ENCODE results near the gene CLEC11A.

The CLEC11A gene

DNA sequence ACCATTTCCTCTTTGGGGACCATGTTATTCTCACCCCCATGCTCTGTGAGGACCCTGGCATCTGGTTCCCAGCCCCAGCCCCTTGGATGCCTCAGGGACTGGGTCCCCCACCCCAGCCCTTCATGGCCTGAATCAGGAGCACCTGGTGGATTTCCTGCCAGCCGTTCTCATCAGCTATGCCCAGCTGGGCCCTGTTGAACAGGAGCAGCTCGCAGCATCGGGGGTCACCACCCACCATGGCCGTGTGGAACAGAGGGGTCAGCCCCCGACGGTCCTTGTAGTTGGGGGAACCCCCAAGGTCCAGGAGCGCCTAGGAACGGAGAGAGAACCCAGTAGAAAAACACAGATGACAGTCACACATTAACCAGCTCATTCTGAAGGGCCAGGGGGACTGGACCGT is 11.4 kb upstream of the CLEC11A start:
- ChIA-PET POLR2A (no interaction called here), CTCF (interaction anchor here (0.5 to 2.0 kb wide), 5 partner anchors 7 to 174 kb away, joined by 3 to 9 read pairs (median 4); no protein-coding TSS in a partner anchor)
- Histone ChIP-seq H3K4me1 (ENCODE audit: control insufficient read depth, insufficient read depth, low read length) (no peaks in the 10 kb centered on the region), H3K4me3 (ENCODE audit: low read depth, low read length) (no peak overlapping the region), H3K27ac (ENCODE audit: extremely low read depth, low read depth, low read length) (no peak overlapping the region), H3K36me3 (ENCODE audit: control insufficient read depth in 2 of 2, insufficient read depth in 1 of 2, low read length in 2 of 2) (no peaks in the 10 kb centered on the region), H3K9me3 (ENCODE audit: control insufficient read depth, insufficient read depth, low read depth, low read length) (no peaks in the 10 kb centered on the region)
- TF ChIP-seq ZFP3 (tag by site-specific recombination; IDR thresholded peaks at IDR 0.05; ENCODE audit: low read depth): no peak
- TF ChIP-seq BCL11A (tag by site-specific recombination; IDR thresholded peaks at IDR 0.05; ENCODE audit: low read depth): no peak
- TF ChIP-seq ZNF292 (tag by site-specific recombination; IDR thresholded peaks at IDR 0.05; ENCODE audit: borderline replicate concordance, low read depth): no peak
- TF ChIP-seq ZNF558 (tag by site-specific recombination; IDR thresholded peaks at IDR 0.05): no peak
- no peak for TF ChIP-seq ZNF202 (tag by site-specific recombination; IDR thresholded peaks at IDR 0.05; ENCODE audit: borderline replicate concordance)
- no peak for TF ChIP-seq ZBTB21 (tag by site-specific recombination; IDR thresholded peaks at IDR 0.05)
- TF ChIP-seq ZIC2 (tag by site-specific recombination; IDR thresholded peaks at IDR 0.05): no peak
- TF ChIP-seq ZNF433 (tag by site-specific recombination; IDR thresholded peaks at IDR 0.05; ENCODE audit: low read depth): no peak

GRCh38 chr19:50712833-50713232 is 10.3 kb upstream of the CLEC11A start:
- ChIA-PET CTCF (interaction anchor here (1.8 to 2.0 kb wide), 3 partner anchors 8 to 12 kb away, joined by 4 to 11 read pairs (median 9); no protein-coding TSS in a partner anchor), POLR2A (interaction anchor here (0.7 kb wide), 1 partner anchor 12 kb away, joined by 3 read pairs; no protein-coding TSS in a partner anchor)
- no peaks in the 10 kb centered on the region for H3K9me3 ChIP-seq (ENCODE audit: control insufficient read depth, insufficient read depth, low read depth, low read length)
- H3K4me1 ChIP-seq (ENCODE audit: control insufficient read depth, insufficient read depth, low read length): no peaks in the 10 kb centered on the region
- TF ChIP-seq, protein P1, sequence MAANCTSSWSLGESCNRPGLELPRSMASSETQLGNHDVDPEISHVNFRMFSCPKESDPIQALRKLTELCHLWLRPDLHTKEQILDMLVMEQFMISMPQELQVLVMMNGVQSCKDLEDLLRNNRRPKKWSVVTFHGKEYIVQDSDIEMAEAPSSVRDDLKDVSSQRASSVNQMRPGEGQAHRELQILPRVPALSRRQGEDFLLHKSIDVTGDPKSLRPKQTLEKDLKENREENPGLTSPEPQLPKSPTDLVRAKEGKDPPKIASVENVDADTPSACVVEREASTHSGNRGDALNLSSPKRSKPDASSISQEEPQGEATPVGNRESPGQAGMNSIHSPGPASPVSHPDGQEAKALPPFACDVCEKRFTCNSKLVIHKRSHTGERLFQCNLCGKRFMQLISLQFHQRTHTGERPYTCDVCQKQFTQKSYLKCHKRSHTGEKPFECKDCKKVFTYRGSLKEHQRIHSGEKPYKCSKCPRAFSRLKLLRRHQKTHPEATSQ (tag by site-specific recombination; IDR thresholded peaks at IDR 0.05): no peak
- TF ChIP-seq ZNF311 (tag by site-specific recombination; IDR thresholded peaks at IDR 0.05; ENCODE audit: borderline replicate concordance): no peak
- no peak overlapping the region for H3K4me3 ChIP-seq (ENCODE audit: low read depth, low read length)
- no peaks in the 10 kb centered on the region for H3K36me3 ChIP-seq (ENCODE audit: control insufficient read depth in 2 of 2, insufficient read depth in 1 of 2, low read length in 2 of 2)
- no peak overlapping the region for H3K27ac ChIP-seq (ENCODE audit: extremely low read depth, low read depth, low read length)

DNA sequence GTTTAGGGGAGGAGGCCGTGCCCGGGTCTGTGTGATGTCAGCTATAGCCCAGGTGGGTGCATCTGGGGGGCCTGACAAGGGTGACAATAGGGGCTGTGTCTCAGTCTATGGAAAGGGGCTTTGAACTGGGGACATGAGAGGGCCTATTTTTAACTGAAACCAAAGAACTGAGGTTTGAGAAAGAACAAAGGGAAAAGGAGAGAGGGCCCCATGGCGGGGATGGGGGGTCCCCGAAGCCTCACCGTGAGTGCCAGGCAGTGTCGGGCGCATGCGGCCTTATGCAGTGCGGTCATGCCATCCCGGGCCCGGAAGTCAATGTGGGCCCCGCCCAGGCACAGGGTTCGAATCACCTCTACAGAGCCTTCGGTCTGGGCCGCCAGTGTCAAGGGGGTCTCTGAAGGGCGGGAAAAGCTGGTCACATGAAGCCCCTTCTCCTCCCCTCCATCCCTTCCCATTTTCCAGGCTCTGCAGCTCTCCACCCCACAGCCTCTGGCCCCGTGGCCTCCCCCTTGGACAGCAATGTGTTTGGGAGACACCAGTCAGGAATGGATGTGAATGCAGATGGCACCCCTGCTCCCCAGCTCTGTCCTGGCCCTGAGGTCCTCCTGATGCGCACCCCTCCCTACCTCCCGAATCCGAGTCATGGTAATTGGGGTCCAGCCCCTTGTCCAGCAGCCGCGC is 9.5 kb upstream of the CLEC11A start:
- ChIA-PET POLR2A (interaction anchor here (0.7 kb wide), 1 partner anchor 11 kb away, joined by 3 read pairs; no protein-coding TSS in a partner anchor), CTCF (interaction anchor here (0.6 to 2.0 kb wide), 5 partner anchors 9 to 639 kb away, joined by 3 to 11 read pairs (median 4); no protein-coding TSS in a partner anchor)
- Histone ChIP-seq H3K27ac (ENCODE audit: extremely low read depth, low read depth, low read length) (no peak overlapping the region), H3K4me3 (ENCODE audit: low read depth, low read length) (no peak overlapping the region), H3K9me3 (ENCODE audit: control insufficient read depth, insufficient read depth, low read depth, low read length) (no peaks in the 10 kb centered on the region), H3K4me1 (ENCODE audit: control insufficient read depth, insufficient read depth, low read length) (no peaks in the 10 kb centered on the region), H3K36me3 (ENCODE audit: control insufficient read depth in 2 of 2, insufficient read depth in 1 of 2, low read length in 2 of 2) (no peaks in the 10 kb centered on the region)
- TF ChIP-seq ZXDB (tag by site-specific recombination; IDR thresholded peaks at IDR 0.05) (no peak), ZBTB1 (tag by site-specific recombination; IDR thresholded peaks at IDR 0.05) (no peak), ZNF623 (tag by site-specific recombination; IDR thresholded peaks at IDR 0.05) (no peak), KLF8 (tag by site-specific recombination; IDR thresholded peaks at IDR 0.05) (no peak), ZNF335 (tag by site-specific recombination; conservative IDR thresholded peaks at IDR 0.05) (no peak)
- TF ChIP-seq, protein P2, sequence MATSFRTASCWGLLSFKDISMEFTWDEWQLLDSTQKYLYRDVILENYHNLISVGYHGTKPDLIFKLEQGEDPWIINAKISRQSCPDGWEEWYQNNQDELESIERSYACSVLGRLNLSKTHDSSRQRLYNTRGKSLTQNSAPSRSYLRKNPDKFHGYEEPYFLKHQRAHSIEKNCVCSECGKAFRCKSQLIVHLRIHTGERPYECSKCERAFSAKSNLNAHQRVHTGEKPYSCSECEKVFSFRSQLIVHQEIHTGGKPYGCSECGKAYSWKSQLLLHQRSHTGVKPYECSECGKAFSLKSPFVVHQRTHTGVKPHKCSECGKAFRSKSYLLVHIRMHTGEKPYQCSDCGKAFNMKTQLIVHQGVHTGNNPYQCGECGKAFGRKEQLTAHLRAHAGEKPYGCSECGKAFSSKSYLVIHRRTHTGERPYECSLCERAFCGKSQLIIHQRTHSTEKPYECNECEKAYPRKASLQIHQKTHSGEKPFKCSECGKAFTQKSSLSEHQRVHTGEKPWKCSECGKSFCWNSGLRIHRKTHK (tag by site-specific recombination; IDR thresholded peaks at IDR 0.05): no peak
